DMS114 treated with DMSO at 0.1 percent for 48 hours (cell line): ENCODE measurements around the gene EIF2B1.
A peak's percentile ranks its signal among the peaks of the same experiment; 100 is the strongest.

Source experiments
- DNase-seq: peaks from one replicate; lab custom pipeline; 2025; ENCODE audit not compliant: unreplicated experiment; lab: John Stamatoyannopoulos, UW

The EIF2B1 gene

GRCh38 chr12:123571343-123571813, 62.1 kb downstream of the EIF2B1 start:
- DNase-seq: peak; percentile 26
